KMS-11 (cell line): ENCODE data around the gene WNT11.

Experiments
- H2AFZ ChIP-seq: fragments of 200-600 bp; sonication (generic); 2 replicates; pipeline ENCODE4 v1.6.1; 2016; ENCODE audit warnings: antibody characterized with exemption, mixed run types, low read depth
- H3K27ac ChIP-seq: fragments of 200-600 bp; sonication (generic); 2 replicates; pipeline ENCODE4 v1.6.1; 2016; ENCODE audit warnings: mild to moderate bottlenecking, mixed run types
- H3K27me3 ChIP-seq: fragments of 200-600 bp; sonication (generic); 2 replicates; pipeline ENCODE4 v1.6.1; 2017; ENCODE audit warnings: mild to moderate bottlenecking, low read depth, mixed run types, moderate library complexity; ENCODE audit not compliant: insufficient read depth
- H3K36me3 ChIP-seq: fragments of 200-600 bp; sonication (generic); 2 replicates; pipeline ENCODE4 v1.6.1; 2017; ENCODE audit warnings: mild to moderate bottlenecking, mixed run types; ENCODE audit not compliant: insufficient read depth
- H3K4me1 ChIP-seq: fragments of 200-600 bp; sonication (generic); 2 replicates; pipeline ENCODE4 v1.6.1; 2016; ENCODE audit warnings: mild to moderate bottlenecking, low read depth, mixed run types; ENCODE audit not compliant: poor library complexity, severe bottlenecking
- H3K4me2 ChIP-seq: fragments of 200-600 bp; sonication (generic); 2 replicates; pipeline ENCODE4 v1.7.0; 2016; ENCODE audit warnings: mild to moderate bottlenecking, mixed run types
- H3K4me3 ChIP-seq: fragments of 200-600 bp; sonication (generic); IDR thresholded peaks from 2 replicates; pipeline ENCODE4 v1.6.1; 2017; ENCODE audit warnings: low read depth, low read length, mixed read lengths; ENCODE audit not compliant: insufficient read depth
- H3K79me2 ChIP-seq: fragments of 200-600 bp; sonication (generic); 2 replicates; pipeline ENCODE4 v1.6.1; 2016; ENCODE audit warnings: low read depth, mixed run types; ENCODE audit not compliant: insufficient read depth
- H3K9ac ChIP-seq: fragments of 200-600 bp; sonication (generic); 2 replicates; pipeline ENCODE4 v1.6.1; 2016; ENCODE audit warnings: mild to moderate bottlenecking, mixed run types
- H4K20me1 ChIP-seq: fragments of 200-600 bp; sonication (generic); 2 replicates; pipeline ENCODE4 v1.6.1; 2016; ENCODE audit warnings: mild to moderate bottlenecking, mixed run types; ENCODE audit not compliant: insufficient read depth
- TF ChIP-seq, protein P1 (sequence below): fragments of 200-600 bp; sonication (generic); conservative IDR thresholded peaks from 2 replicates; pipeline ENCODE4 v1.6.1; 2017; ENCODE audit warnings: low read depth, mild to moderate bottlenecking, antibody characterized with exemption, low read length, moderate library complexity, mixed read lengths

The WNT11 gene

GRCh38 chr11:76177250-76177686 is 29.0 kb downstream of the WNT11 start:
- H3K27ac ChIP-seq: no peak overlapping the region
- TF ChIP-seq, protein P1, sequence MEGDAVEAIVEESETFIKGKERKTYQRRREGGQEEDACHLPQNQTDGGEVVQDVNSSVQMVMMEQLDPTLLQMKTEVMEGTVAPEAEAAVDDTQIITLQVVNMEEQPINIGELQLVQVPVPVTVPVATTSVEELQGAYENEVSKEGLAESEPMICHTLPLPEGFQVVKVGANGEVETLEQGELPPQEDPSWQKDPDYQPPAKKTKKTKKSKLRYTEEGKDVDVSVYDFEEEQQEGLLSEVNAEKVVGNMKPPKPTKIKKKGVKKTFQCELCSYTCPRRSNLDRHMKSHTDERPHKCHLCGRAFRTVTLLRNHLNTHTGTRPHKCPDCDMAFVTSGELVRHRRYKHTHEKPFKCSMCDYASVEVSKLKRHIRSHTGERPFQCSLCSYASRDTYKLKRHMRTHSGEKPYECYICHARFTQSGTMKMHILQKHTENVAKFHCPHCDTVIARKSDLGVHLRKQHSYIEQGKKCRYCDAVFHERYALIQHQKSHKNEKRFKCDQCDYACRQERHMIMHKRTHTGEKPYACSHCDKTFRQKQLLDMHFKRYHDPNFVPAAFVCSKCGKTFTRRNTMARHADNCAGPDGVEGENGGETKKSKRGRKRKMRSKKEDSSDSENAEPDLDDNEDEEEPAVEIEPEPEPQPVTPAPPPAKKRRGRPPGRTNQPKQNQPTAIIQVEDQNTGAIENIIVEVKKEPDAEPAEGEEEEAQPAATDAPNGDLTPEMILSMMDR: no peak
- H3K27me3 ChIP-seq: no peaks in the 10 kb centered on the region
- no peak overlapping the region for H3K4me2 ChIP-seq
- H2AFZ ChIP-seq: no peak overlapping the region
- H3K36me3 ChIP-seq: no peaks in the 10 kb centered on the region
- no peak overlapping the region for H3K9ac ChIP-seq
- peaks cover 6% of the 10 kb centered on the region for H3K4me1 ChIP-seq
- no peaks in the 10 kb centered on the region for H4K20me1 ChIP-seq
- H3K4me3 ChIP-seq: no peak overlapping the region
- no peaks in the 10 kb centered on the region for H3K79me2 ChIP-seq

DNA sequence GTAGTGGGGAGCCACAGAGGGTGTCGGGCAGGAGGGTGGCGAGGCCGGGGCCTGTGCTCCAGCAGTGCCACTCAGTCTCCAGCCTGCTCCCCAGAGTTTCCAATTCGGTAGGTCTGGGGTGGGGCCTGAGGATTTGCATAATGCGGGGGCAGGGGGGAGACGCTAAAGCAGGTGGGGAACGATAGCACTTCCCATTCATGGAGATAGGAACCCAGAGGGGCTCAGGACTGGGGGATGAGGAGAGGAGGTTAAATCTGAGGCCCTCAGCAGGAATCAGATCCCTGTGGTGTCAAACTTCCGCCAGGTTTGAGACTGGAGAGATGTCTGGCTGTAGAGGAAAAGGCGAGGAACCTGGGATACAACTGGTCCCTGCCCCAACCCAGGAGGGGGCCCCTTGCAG is 29.8 kb downstream of the WNT11 start:
- H3K4me3 ChIP-seq: no peak overlapping the region
- H3K79me2 ChIP-seq: no peaks in the 10 kb centered on the region
- H3K36me3 ChIP-seq: no peaks in the 10 kb centered on the region
- no peaks in the 10 kb centered on the region for H4K20me1 ChIP-seq
- TF ChIP-seq, protein P1: no peak
- no peak overlapping the region for H3K4me2 ChIP-seq
- no peak overlapping the region for H3K9ac ChIP-seq
- no peak overlapping the region for H3K27ac ChIP-seq
- no peak overlapping the region for H2AFZ ChIP-seq
- peaks cover 6% of the 10 kb centered on the region for H3K4me1 ChIP-seq
- H3K27me3 ChIP-seq: no peaks in the 10 kb centered on the region

GRCh38 chr11:76175783-76176182 is 30.5 kb downstream of the WNT11 start:
- no peak overlapping the region for H3K9ac ChIP-seq
- no peak overlapping the region for H2AFZ ChIP-seq
- H3K27ac ChIP-seq: no peak overlapping the region
- TF ChIP-seq, protein P1: no peak
- H3K4me3 ChIP-seq: no peak overlapping the region
- peaks cover 6% of the 10 kb centered on the region for H3K4me1 ChIP-seq
- no peaks in the 10 kb centered on the region for H3K79me2 ChIP-seq
- no peaks in the 10 kb centered on the region for H3K36me3 ChIP-seq
- no peaks in the 10 kb centered on the region for H4K20me1 ChIP-seq
- no peaks in the 10 kb centered on the region for H3K27me3 ChIP-seq
- H3K4me2 ChIP-seq: no peak overlapping the region; the same call in 1 of the 2 replicates

- H3K4me1 ChIP-seq: peaks cover 6% of the 10 kb centered on the region
- TF ChIP-seq, protein P1: no peak
- no peaks in the 10 kb centered on the region for H3K27me3 ChIP-seq
- H4K20me1 ChIP-seq: no peaks in the 10 kb centered on the region
- H3K36me3 ChIP-seq: no peaks in the 10 kb centered on the region
- H3K9ac ChIP-seq: no peak overlapping the region
- no peak overlapping the region for H3K27ac ChIP-seq
- no peak overlapping the region for H3K4me2 ChIP-seq
- H3K79me2 ChIP-seq: no peaks in the 10 kb centered on the region
- no peak overlapping the region for H2AFZ ChIP-seq
- H3K4me3 ChIP-seq: no peak overlapping the region
Measured at GRCh38 chr11:76174330-76174729, 32.0 kb downstream of the WNT11 start.
